HL-60 (cell line): Measurements from ENCODE around the gene STAT6.
"Not testable (repeated sequence)": the region's sequence is repeated elsewhere in the genome, so short reads cannot be mapped to it uniquely, and the experiment has no call there.

ENCODE experiments used
- DNase-seq, 2 experiments: peaks; one replicate each; pipeline ENCODE4 v3.0.0-alpha.2; 2010 to 2020; ENCODE audit warnings: low read depth in 1 of 2, low spot score in 1 of 2
- H3K27ac ChIP-seq: fragments of 250-450 bp; sonication (Bioruptor Pico); replicated peaks from 2 replicates; pipeline ENCODE4 v1.5.1; 2020; ENCODE audit warnings: mild to moderate bottlenecking, moderate library complexity
- H3K27me3 ChIP-seq: fragments of 250-450 bp; sonication (Bioruptor Pico); 2 replicates; pipeline ENCODE4 v1.5.1; 2021; ENCODE audit warnings: mild to moderate bottlenecking, moderate library complexity; ENCODE audit not compliant: insufficient read depth, poor library complexity, severe bottlenecking
- H3K4me3 ChIP-seq: replicated peaks from 2 replicates; pipeline ENCODE4 v1.5.1; 2011; ENCODE audit warnings: mild to moderate bottlenecking, control low read depth, low read length; ENCODE audit not compliant: insufficient read depth
- GABPA ChIP-seq: IDR thresholded peaks from 2 replicates; pipeline ENCODE4 v1.6.1; 2012; ENCODE audit warnings: low read depth
- POLR2AphosphoS5 ChIP-seq: IDR thresholded peaks from 2 replicates; pipeline ENCODE4 v1.6.1; 2012; ENCODE audit warnings: low read depth
- SPI1 ChIP-seq: IDR thresholded peaks from 2 replicates; pipeline ENCODE4 v1.6.1; 2012; ENCODE audit warnings: low read depth, mild to moderate bottlenecking, borderline replicate concordance
- TF ChIP-seq, protein P1 (sequence below): IDR thresholded peaks from 2 replicates; pipeline ENCODE4 v1.6.1; 2012; ENCODE audit warnings: low read depth; ENCODE audit not compliant: insufficient replicate concordance
- TF ChIP-seq, protein P2 (sequence below): IDR thresholded peaks from one replicate; pipeline ENCODE4 v1.5.1; 2011; ENCODE audit warnings: low read length, control low read depth, inconsistent platforms; ENCODE audit not compliant: insufficient read depth

The STAT6 gene

GRCh38 chr12:57058454-57058853, 52.7 kb downstream of the STAT6 start:
- no peaks in the 10 kb centered on the region for H3K27me3 ChIP-seq
- TF ChIP-seq, protein P1, sequence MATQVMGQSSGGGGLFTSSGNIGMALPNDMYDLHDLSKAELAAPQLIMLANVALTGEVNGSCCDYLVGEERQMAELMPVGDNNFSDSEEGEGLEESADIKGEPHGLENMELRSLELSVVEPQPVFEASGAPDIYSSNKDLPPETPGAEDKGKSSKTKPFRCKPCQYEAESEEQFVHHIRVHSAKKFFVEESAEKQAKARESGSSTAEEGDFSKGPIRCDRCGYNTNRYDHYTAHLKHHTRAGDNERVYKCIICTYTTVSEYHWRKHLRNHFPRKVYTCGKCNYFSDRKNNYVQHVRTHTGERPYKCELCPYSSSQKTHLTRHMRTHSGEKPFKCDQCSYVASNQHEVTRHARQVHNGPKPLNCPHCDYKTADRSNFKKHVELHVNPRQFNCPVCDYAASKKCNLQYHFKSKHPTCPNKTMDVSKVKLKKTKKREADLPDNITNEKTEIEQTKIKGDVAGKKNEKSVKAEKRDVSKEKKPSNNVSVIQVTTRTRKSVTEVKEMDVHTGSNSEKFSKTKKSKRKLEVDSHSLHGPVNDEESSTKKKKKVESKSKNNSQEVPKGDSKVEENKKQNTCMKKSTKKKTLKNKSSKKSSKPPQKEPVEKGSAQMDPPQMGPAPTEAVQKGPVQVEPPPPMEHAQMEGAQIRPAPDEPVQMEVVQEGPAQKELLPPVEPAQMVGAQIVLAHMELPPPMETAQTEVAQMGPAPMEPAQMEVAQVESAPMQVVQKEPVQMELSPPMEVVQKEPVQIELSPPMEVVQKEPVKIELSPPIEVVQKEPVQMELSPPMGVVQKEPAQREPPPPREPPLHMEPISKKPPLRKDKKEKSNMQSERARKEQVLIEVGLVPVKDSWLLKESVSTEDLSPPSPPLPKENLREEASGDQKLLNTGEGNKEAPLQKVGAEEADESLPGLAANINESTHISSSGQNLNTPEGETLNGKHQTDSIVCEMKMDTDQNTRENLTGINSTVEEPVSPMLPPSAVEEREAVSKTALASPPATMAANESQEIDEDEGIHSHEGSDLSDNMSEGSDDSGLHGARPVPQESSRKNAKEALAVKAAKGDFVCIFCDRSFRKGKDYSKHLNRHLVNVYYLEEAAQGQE: no peak
- TF ChIP-seq, protein P2, sequence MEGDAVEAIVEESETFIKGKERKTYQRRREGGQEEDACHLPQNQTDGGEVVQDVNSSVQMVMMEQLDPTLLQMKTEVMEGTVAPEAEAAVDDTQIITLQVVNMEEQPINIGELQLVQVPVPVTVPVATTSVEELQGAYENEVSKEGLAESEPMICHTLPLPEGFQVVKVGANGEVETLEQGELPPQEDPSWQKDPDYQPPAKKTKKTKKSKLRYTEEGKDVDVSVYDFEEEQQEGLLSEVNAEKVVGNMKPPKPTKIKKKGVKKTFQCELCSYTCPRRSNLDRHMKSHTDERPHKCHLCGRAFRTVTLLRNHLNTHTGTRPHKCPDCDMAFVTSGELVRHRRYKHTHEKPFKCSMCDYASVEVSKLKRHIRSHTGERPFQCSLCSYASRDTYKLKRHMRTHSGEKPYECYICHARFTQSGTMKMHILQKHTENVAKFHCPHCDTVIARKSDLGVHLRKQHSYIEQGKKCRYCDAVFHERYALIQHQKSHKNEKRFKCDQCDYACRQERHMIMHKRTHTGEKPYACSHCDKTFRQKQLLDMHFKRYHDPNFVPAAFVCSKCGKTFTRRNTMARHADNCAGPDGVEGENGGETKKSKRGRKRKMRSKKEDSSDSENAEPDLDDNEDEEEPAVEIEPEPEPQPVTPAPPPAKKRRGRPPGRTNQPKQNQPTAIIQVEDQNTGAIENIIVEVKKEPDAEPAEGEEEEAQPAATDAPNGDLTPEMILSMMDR: no peak
- no peak for TF ChIP-seq SPI1
- TF ChIP-seq GABPA: no peak
- TF ChIP-seq POLR2AphosphoS5: no peak
- DNase-seq: no peak
- H3K27ac ChIP-seq: no peak overlapping the region
- no peak overlapping the region for H3K4me3 ChIP-seq

- H3K27ac ChIP-seq: no peak overlapping the region
- no peak for DNase-seq
- H3K4me3 ChIP-seq: no peak overlapping the region
- no peaks in the 10 kb centered on the region for H3K27me3 ChIP-seq
- TF ChIP-seq, protein P2: no peak
- TF ChIP-seq, protein P1: no peak
- no peak for TF ChIP-seq SPI1
- TF ChIP-seq POLR2AphosphoS5: no peak
- no peak for TF ChIP-seq GABPA
These were observed 54.0 kb downstream of the STAT6 start for GRCh38 chr12:57057067-57057751.

DNA sequence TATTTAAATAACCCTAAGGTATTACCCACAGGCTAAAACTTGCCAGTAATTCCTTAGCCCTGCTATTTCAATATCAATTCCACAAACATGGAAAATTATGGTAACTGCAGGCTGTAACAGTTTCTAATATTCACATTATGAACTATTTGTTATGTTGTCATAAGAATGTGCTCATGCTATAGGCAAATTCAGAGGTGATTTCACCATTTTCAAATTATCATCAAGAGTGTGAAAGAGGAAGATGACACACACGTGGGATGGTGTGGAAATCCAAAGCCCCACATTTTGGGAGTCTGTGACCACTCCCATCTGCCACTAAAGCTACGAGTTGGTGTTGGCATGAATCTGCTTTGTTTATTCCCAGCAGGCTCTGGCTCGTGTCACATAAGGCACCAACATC, 55.3 kb downstream of the STAT6 start:
- H3K4me3 ChIP-seq: no peak overlapping the region
- H3K27ac ChIP-seq: no peak overlapping the region; the same call in 1 of the 2 replicates
- peak; percentile 65 to 70 for DNase-seq
- TF ChIP-seq, protein P1: no peak
- no peak for TF ChIP-seq GABPA
- H3K27me3 ChIP-seq: no peaks in the 10 kb centered on the region

GRCh38 chr12:57053901-57054300, 57.3 kb downstream of the STAT6 start:
- not testable (repeated sequence) for H3K27me3 ChIP-seq, H3K4me3 ChIP-seq, H3K27ac ChIP-seq, DNase-seq

DNA sequence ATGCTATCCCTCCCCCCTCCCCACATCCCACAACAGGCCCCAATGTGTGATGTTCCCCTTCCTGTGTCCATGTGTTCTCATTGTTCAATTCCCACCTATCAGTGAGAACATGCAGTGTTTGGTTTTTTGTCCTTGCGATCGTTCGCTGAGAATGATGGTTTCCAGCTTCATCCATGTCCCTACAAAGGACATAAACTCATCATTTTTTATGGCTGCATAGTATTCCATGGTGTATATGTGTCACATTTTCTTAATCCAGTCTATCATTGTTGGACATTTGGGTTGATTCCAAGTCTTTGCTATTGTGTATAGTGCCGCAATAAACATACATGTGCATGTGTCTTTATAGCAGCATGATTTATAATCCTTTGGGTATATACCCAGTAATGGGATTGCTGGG, 58.0 kb downstream of the STAT6 start:
- H3K27ac ChIP-seq, H3K4me3 ChIP-seq, DNase-seq, H3K27me3 ChIP-seq: not testable (repeated sequence)
